ENCODE results near the gene CHMP6.

Gene CHMP6

DNA sequence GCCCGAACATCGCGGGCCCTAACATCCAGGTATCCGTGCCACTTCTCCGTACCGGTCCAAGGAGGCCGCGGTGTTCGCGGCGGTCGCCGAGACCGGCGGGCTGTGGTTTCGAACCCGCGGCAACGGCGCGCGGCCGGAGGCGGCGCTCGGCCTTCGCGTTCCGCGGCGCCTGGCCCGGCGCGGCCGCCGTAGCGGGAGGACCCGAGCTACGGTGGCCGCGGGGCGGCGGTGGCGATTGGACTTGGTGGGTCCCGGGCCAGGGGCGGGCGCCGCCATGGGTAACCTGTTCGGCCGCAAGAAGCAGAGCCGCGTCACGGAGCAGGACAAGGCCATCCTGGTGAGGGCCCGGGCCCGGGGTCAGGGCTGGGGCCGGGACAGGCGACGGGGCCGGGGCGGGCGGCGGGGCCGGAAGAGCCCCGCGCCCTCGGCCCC is at the start of gene CHMP6:
Gene CHMP6 (plus strand): TSS at position 197 of the 432 bp plus-strand sequence. CDS start 78 bp downstream, at position 275.
- peak within 1 kb of the TSS; percentile 83 for H3K4me3 Mint-ChIP-seq

GRCh38 chr17:80942423-80943345 is 49.0 kb upstream of the CHMP6 start:
- H3K27ac Mint-ChIP-seq = peak overlapping the region; percentile 84
- no peaks in the 10 kb centered on the region for H3K9me3 Mint-ChIP-seq
- H3K27me3 Mint-ChIP-seq = no peaks in the 10 kb centered on the region
- H3K4me3 Mint-ChIP-seq = no peak overlapping the region
- H3K36me3 Mint-ChIP-seq = peaks cover 54% of the 10 kb centered on the region
- H3K4me1 Mint-ChIP-seq = peaks cover 38% of the 10 kb centered on the region
- ATAC-seq = no peak

More for the DNA sequence above, at the start of gene CHMP6:
- H3K36me3 Mint-ChIP-seq = peaks cover 18% of the 10 kb centered on the region
- peak; percentile 79 for ATAC-seq
- H3K27me3 Mint-ChIP-seq = no peaks in the 10 kb centered on the region
- H3K27ac Mint-ChIP-seq = peak within 1 kb of the TSS; percentile 87
- peaks cover 40% of the 10 kb centered on the region for H3K4me1 Mint-ChIP-seq
- no peaks in the 10 kb centered on the region for H3K9me3 Mint-ChIP-seq

GRCh38 chr17:80943346-80944145 is 48.1 kb upstream of the CHMP6 start:
- Mint-ChIP-seq H3K36me3 (peaks cover 54% of the 10 kb centered on the region), H3K27me3 (no peaks in the 10 kb centered on the region), H3K27ac (no peak overlapping the region), H3K4me3 (no peak overlapping the region), H3K4me1 (peaks cover 31% of the 10 kb centered on the region), H3K9me3 (no peaks in the 10 kb centered on the region)
- ATAC-seq = no peak

GRCh38 chr17:80944326-80944725 is 47.3 kb upstream of the CHMP6 start:
- no peaks in the 10 kb centered on the region for H3K27me3 Mint-ChIP-seq
- no peak overlapping the region for H3K4me3 Mint-ChIP-seq
- no peaks in the 10 kb centered on the region for H3K9me3 Mint-ChIP-seq
- peaks cover 59% of the 10 kb centered on the region for H3K36me3 Mint-ChIP-seq
- no peak overlapping the region for H3K27ac Mint-ChIP-seq
- ATAC-seq = no peak
- peaks cover 26% of the 10 kb centered on the region for H3K4me1 Mint-ChIP-seq

DNA sequence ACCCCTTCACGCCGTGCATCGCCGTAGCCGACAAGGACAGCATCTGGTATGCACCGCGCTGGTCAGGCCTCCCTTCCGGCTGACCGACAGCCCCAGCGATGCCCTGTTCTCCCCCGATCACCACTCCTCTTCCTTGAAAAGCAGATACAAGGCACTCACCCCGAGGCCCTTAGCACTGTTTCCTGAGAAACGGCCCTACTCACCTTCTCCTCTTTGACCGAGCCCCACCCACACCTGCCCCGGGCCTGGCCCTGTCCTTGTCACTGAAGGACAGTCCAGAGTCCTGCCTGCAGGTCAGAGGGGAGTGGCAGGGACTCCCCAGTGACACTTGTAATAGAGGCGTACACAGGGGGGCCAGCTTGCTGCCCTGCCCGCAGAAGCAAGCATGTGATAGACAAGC is 45.9 kb upstream of the CHMP6 start:
- Mint-ChIP-seq H3K9me3 (no peaks in the 10 kb centered on the region), H3K4me3 (no peak overlapping the region), H3K27me3 (no peaks in the 10 kb centered on the region), H3K36me3 (peaks cover 71% of the 10 kb centered on the region), H3K4me1 (peaks cover 15% of the 10 kb centered on the region), H3K27ac (no peak overlapping the region)
- ATAC-seq = no peak

DNA sequence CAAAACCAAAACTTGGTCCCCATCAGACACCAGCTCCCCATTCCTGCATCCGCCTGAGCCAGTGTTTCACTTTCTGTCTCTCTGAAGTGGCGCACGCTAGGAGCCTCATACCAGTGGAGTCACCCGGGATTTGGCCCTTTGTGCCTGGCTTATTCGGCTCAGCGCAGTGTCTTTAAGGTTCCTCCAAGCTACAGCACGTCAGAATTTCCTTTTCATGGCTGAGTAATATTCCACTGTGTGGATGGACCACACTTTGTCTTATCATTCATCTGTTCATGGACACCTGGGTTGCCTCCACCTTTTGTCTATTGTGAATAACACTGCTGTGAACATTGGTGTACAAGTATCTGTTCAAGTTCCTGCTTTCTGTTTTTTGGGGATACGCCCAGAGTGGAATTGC is 45.2 kb upstream of the CHMP6 start:
- H3K27ac Mint-ChIP-seq = no peak overlapping the region
- no peak for ATAC-seq
- peaks cover 71% of the 10 kb centered on the region for H3K36me3 Mint-ChIP-seq

GRCh38 chr17:80947200-80947940 is 44.3 kb upstream of the CHMP6 start:
- ATAC-seq = no peak
- no peaks in the 10 kb centered on the region for H3K27me3 Mint-ChIP-seq
- peaks cover 67% of the 10 kb centered on the region for H3K36me3 Mint-ChIP-seq
- H3K9me3 Mint-ChIP-seq = no peaks in the 10 kb centered on the region
- no peak overlapping the region for H3K4me3 Mint-ChIP-seq
- H3K4me1 Mint-ChIP-seq = peaks cover 3% of the 10 kb centered on the region
- no peak overlapping the region for H3K27ac Mint-ChIP-seq

More for the DNA sequence above, 45.2 kb upstream of the CHMP6 start:
- H3K9me3 Mint-ChIP-seq = no peaks in the 10 kb centered on the region
- H3K27me3 Mint-ChIP-seq = no peaks in the 10 kb centered on the region
- H3K4me3 Mint-ChIP-seq = no peak overlapping the region
- peaks cover 8% of the 10 kb centered on the region for H3K4me1 Mint-ChIP-seq

DNA sequence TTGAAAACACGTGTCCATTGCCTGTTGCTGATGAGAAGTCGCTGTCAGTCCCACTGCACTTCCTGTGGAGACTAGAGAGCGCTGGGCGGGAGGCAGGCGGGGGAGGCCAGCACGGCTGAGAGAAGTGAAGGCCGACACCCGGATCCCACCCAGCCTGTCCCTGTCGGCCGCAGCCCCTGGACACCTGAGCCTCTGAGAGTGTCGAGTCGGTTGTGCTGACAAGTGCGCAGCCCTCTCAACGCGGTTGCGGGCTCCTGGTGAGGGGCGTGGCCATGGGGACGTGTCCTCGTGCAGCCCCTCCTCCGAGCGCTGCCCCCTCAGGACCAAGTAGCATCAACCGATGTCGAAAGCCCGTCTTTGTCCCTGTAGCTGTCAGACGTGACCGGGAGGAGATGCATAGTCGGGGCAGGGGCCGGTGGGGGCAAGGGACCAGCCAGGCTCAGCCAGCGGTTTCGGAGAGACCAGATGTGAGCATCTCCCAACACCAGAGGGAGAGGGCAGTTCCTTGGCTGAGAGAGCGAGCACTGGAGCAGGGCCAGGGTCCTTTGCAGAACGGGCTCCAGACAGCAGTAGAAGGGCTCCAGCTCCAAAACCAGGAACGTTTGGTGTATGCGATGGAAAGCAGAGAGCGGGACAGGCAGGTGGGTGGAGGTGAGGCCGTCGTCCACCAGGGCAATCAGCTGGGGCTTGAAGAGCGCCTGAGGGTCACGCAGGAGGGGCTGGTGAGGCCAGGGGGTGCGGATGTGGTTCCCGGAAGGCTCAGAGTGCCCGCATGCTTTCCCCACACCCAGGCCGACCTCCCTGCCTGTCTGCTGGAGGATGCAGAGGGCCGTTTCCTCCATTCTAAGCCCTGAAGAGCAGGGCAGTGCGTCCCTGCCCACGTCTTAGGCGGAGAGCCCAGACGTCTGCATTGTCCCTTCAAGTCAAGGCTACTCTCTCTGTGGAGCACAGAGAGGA is 43.3 kb upstream of the CHMP6 start:
- no peak overlapping the region for H3K27ac Mint-ChIP-seq
- no peaks in the 10 kb centered on the region for H3K27me3 Mint-ChIP-seq
- H3K4me1 Mint-ChIP-seq = no peaks in the 10 kb centered on the region
- H3K36me3 Mint-ChIP-seq = peaks cover 70% of the 10 kb centered on the region
- ATAC-seq = no peak
- H3K4me3 Mint-ChIP-seq = no peak overlapping the region
- H3K9me3 Mint-ChIP-seq = no peaks in the 10 kb centered on the region

GRCh38 chr17:80948976-80949450 is 42.6 kb upstream of the CHMP6 start:
- Mint-ChIP-seq H3K36me3 (peaks cover 75% of the 10 kb centered on the region), H3K9me3 (no peaks in the 10 kb centered on the region), H3K4me3 (no peak overlapping the region), H3K27ac (no peak overlapping the region), H3K4me1 (no peaks in the 10 kb centered on the region), H3K27me3 (no peaks in the 10 kb centered on the region)
- ATAC-seq = no peak

GRCh38 chr17:80949451-80950421 is 41.9 kb upstream of the CHMP6 start:
- Mint-ChIP-seq H3K9me3 (no peaks in the 10 kb centered on the region), H3K27me3 (no peaks in the 10 kb centered on the region), H3K4me1 (no peaks in the 10 kb centered on the region), H3K36me3 (peaks cover 72% of the 10 kb centered on the region), H3K27ac (no peak overlapping the region), H3K4me3 (no peak overlapping the region)
- no peak for ATAC-seq

DNA sequence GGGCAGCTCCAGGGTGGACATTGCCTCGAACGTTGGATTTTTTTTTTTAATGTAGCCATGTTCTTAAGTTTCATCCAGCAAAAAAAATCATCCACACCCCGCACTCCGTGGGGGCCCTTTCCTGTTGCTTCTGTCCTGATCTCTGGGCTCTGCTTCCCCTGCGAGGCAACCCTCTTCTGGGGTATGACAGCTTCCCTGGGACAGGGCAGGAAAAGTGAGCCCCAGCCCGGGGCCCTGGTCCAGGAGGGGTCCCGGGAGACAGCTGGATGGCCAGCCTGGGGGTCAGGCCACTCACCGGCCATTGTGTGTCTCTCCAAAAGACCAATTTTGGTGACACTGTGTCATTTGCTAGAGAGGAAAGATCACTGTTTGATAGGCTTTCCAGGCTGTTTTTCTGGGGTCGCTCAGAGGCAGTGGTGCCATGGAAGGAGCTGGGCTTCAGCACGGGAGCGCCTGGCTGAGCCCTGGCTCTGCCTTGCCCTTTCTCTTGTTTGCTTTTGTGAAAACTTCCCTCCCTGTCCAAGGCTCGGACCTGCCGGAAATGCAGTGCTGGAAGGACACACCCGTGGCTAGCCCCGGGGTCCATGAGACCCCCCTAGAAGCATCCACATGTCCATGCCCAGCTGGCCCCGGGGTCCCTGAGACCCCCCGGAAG is 41.0 kb upstream of the CHMP6 start:
- H3K4me1 Mint-ChIP-seq = peaks cover 4% of the 10 kb centered on the region
- H3K36me3 Mint-ChIP-seq = peaks cover 78% of the 10 kb centered on the region
- H3K4me3 Mint-ChIP-seq = no peak overlapping the region
- no peaks in the 10 kb centered on the region for H3K27me3 Mint-ChIP-seq
- ATAC-seq = no peak
- no peaks in the 10 kb centered on the region for H3K9me3 Mint-ChIP-seq
- no peak overlapping the region for H3K27ac Mint-ChIP-seq

- ATAC-seq = no peak
- H3K36me3 Mint-ChIP-seq = peaks cover 73% of the 10 kb centered on the region
- no peak overlapping the region for H3K4me3 Mint-ChIP-seq
Observed at GRCh38 chr17:80951121-80952090, 40.2 kb upstream of the CHMP6 start.

More at GRCh38 chr17:80951121-80952090, 40.2 kb upstream of the CHMP6 start:
- H3K27ac Mint-ChIP-seq = no peak overlapping the region
- H3K27me3 Mint-ChIP-seq = no peaks in the 10 kb centered on the region
- H3K9me3 Mint-ChIP-seq = no peaks in the 10 kb centered on the region
- H3K4me1 Mint-ChIP-seq = peaks cover 4% of the 10 kb centered on the region

All from stimulated activated memory B cell treated with anti-CD40 and anti-IgM and Interleukin-4, amounts not matched to agents 10 μg/mL and 1 μg/mL and 100 μg/mL, for 72 hours (primary cell).